Measurements from ENCODE around the gene R3HDM1. TPM values are rescaled to one million over a fixed set of nuclear protein-coding genes. Genes with fewer than 3 reads are reported as not detected.
"Not testable (repeated sequence)": the region's sequence is repeated elsewhere in the genome, so short reads cannot be mapped to it uniquely, and the experiment has no call there.

The R3HDM1 gene
- total RNA-seq, 4 donors from 2014 or later, result 13.4 to 23.8 (median 20.1) TPM

GRCh38 chr2:135530313-135531230, 712 bp upstream of the R3HDM1 start, which contains the start of gene ZRANB3:
ZRANB3 (minus strand) TSS chr2:135531218.
- peak within 1 kb of the TSS; percentile 83 to 97 (median 94) for H3K27ac ChIP-seq
- H3K27me3 ChIP-seq, result no peaks in the 10 kb centered on the region
- peaks cover 0 to 30% (median 7%) of the 10 kb centered on the region in 3 donors for H3K4me1 ChIP-seq
- intact Hi-C loops (cut with DNase I), result no loop called here
- 0% methylated on average over 36 to 37 of the region's 46 CpGs for WGBS, 2 donors
- peak within 1 kb of the TSS; percentile 71 to 95 (median 86) for H3K4me3 ChIP-seq
- H3K36me3 ChIP-seq, result no peaks in the 10 kb centered on the region
- no peaks in the 10 kb centered on the region for H3K9me3 ChIP-seq
- TF ChIP-seq CTCF (IDR thresholded peaks at IDR 0.05) (no peak), POLR2A (IDR thresholded peaks at IDR 0.05) (no peak)
- DNase-seq, result peak; percentile 92

- intact Hi-C loops (cut with DNase I), result no loop called here
- Histone ChIP-seq H3K9me3 (no peaks in the 10 kb centered on the region), H3K36me3 (no peaks in the 10 kb centered on the region), H3K27me3 (no peaks in the 10 kb centered on the region), H3K27ac (peak overlapping the region in 1 of 4 donors; percentile 97), H3K4me3 (peak overlapping the region in 1 of 4 donors; percentile 93), H3K4me1 (peaks cover 0 to 30% (median 7%) of the 10 kb centered on the region in 3 donors)
- WGBS, 2 donors, result 28 to 45% methylated on average over 3 of the region's 3 CpGs
- no peak for DNase-seq
- TF ChIP-seq CTCF (IDR thresholded peaks at IDR 0.05) (no peak), POLR2A (IDR thresholded peaks at IDR 0.05) (no peak)
Observed at GRCh38 chr2:135532581-135532980, 1.3 kb downstream of the R3HDM1 start.

GRCh38 chr2:135533545-135533944, 2.3 kb downstream of the R3HDM1 start:
- intact Hi-C loops (cut with DNase I); H3K27ac ChIP-seq; DNase-seq; H3K9me3 ChIP-seq; H3K36me3 ChIP-seq; H3K4me3 ChIP-seq; H3K27me3 ChIP-seq: not testable (repeated sequence)
- peaks cover 0 to 30% (median 7%) of the 10 kb centered on the region in 3 donors for H3K4me1 ChIP-seq
- 93 to 98% methylated on average over 9 to 15 of the region's 15 CpGs for WGBS, 2 donors

GRCh38 chr2:135546436-135546835, 15.2 kb downstream of the R3HDM1 start:
- Histone ChIP-seq H3K27me3 (no peaks in the 10 kb centered on the region), H3K36me3 (no peaks in the 10 kb centered on the region), H3K27ac (no peak overlapping the region), H3K4me3 (no peak overlapping the region), H3K4me1 (no peaks in the 10 kb centered on the region), H3K9me3 (no peaks in the 10 kb centered on the region)
- no peak for DNase-seq
- TF ChIP-seq POLR2A (IDR thresholded peaks at IDR 0.05) (no peak), CTCF (IDR thresholded peaks at IDR 0.05) (no peak)
- WGBS, 2 donors, result 83 to 93% methylated on average over 3 of the region's 3 CpGs
- intact Hi-C loops (cut with DNase I), result no loop called here

- WGBS, 2 donors, result 89 to 96% methylated on average over 3 of the region's 3 CpGs
- TF ChIP-seq CTCF (IDR thresholded peaks at IDR 0.05) (no peak), POLR2A (IDR thresholded peaks at IDR 0.05) (no peak)
Observed at GRCh38 chr2:135547311-135547710, 16.0 kb downstream of the R3HDM1 start.

More at GRCh38 chr2:135547311-135547710, 16.0 kb downstream of the R3HDM1 start:
- Histone ChIP-seq H3K4me1 (no peaks in the 10 kb centered on the region), H3K9me3 (no peaks in the 10 kb centered on the region), H3K36me3 (no peaks in the 10 kb centered on the region), H3K27ac (no peak overlapping the region), H3K4me3 (no peak overlapping the region), H3K27me3 (no peaks in the 10 kb centered on the region)
- no peak for DNase-seq
- intact Hi-C loops (cut with DNase I), result no loop called here

All from esophagus squamous epithelium (tissue), 5 donors.